DMS153 treated with DMSO at 0.1 percent for 48 hours (cell line): ENCODE measurements around the gene POU5F1.
"Not testable (repeated sequence)": the region's sequence is repeated elsewhere in the genome, so short reads cannot be mapped to it uniquely, and the experiment has no call there.

ENCODE experiments used
- DNase-seq: peaks from one replicate; lab custom pipeline; 2025; ENCODE audit not compliant: unreplicated experiment; lab: John Stamatoyannopoulos, UW

The POU5F1 gene

GRCh38 chr6:31192431-31193105 is 22.1 kb upstream of the POU5F1 start:
- peak; percentile 62 for DNase-seq

- no peak for DNase-seq
These were observed 20.0 kb upstream of the POU5F1 start for GRCh38 chr6:31190488-31190887.

GRCh38 chr6:31189223-31189622 is 18.7 kb upstream of the POU5F1 start:
- DNase-seq = not testable (repeated sequence)

- DNase-seq = no peak
These were observed 17.3 kb upstream of the POU5F1 start for GRCh38 chr6:31187780-31188194.

GRCh38 chr6:31186052-31186734 is 15.7 kb upstream of the POU5F1 start:
- DNase-seq = no peak

GRCh38 chr6:31185695-31186051 is 15.2 kb upstream of the POU5F1 start:
- not testable (repeated sequence) for DNase-seq

- DNase-seq = not testable (repeated sequence)
These were observed 13.4 kb upstream of the POU5F1 start for GRCh38 chr6:31183859-31184258.

GRCh38 chr6:31183287-31183686 is 12.8 kb upstream of the POU5F1 start:
- not testable (repeated sequence) for DNase-seq

GRCh38 chr6:31180500-31180899 is 10.0 kb upstream of the POU5F1 start:
- DNase-seq = no peak

- DNase-seq = no peak
These were observed 9.4 kb upstream of the POU5F1 start for GRCh38 chr6:31179896-31180295.

- DNase-seq = no peak
These were observed 8.5 kb upstream of the POU5F1 start for GRCh38 chr6:31179042-31179386.

GRCh38 chr6:31178143-31179041 is 7.9 kb upstream of the POU5F1 start:
- DNase-seq = peak; percentile 32

- DNase-seq = no peak
These were observed 5.5 kb upstream of the POU5F1 start for GRCh38 chr6:31175971-31176370.

- no peak for DNase-seq
These were observed 3.9 kb upstream of the POU5F1 start for GRCh38 chr6:31174378-31174777.

- DNase-seq = no peak
These were observed 2.9 kb upstream of the POU5F1 start for GRCh38 chr6:31173406-31173805.

GRCh38 chr6:31172973-31173384 is 2.5 kb upstream of the POU5F1 start:
- DNase-seq = no peak

- DNase-seq = no peak
These were observed 1.7 kb upstream of the POU5F1 start for GRCh38 chr6:31171931-31172905.

GRCh38 chr6:31170987-31171671 is 647 bp upstream of the POU5F1 start:
- DNase-seq = no peak

GRCh38 chr6:31169858-31170599 is 453 bp downstream of the POU5F1 start:
- DNase-seq = not testable (repeated sequence)
